ENCODE data around the gene CEP57. TPM values are rescaled to one million over a fixed set of nuclear protein-coding genes. Genes with fewer than 3 reads are reported as not detected.

CEP57 gene
- total RNA-seq, 1 experiment from 2014 or later, result 38.1 TPM

DNA sequence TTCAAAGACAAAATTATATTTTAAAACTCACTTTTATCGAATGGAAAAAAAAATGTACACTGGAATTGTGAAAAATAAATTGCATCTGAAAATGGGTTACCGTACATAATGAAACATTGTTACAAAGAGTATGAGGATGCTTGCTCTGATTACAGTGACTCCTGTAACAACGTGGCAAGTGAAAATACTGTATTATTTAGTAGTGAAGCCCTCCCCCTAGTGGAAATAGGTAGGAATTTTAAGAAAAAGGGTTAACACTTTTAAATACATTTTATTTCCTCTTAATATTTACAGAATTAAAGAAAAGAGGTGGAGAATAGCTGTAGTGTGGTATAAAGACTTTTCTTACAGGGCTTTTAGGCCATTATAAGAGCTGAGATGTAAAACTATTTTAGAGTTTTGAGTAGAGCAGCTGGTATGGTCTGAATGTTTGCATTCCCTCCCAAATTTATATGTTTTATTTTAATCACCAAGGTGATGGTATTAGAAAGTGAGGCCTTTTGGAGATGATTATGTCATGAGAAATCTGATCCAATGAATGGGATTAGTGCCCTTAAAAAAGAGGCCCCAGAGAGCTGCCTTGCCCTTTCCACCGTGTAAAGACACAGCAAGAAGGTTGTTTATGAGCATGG lies 25.9 kb upstream of the CEP57 start:
- Histone ChIP-seq H3K79me2 (ENCODE audit: low read length) (no peaks in the 10 kb centered on the region), H3K9me3 (ENCODE audit: low read length) (no peaks in the 10 kb centered on the region), H3K27me3 (ENCODE audit: low read length) (peaks cover 23% of the 10 kb centered on the region), H3K36me3 (ENCODE audit: low read depth, low read length) (peaks cover 2% of the 10 kb centered on the region; the same call in 1 of the 2 replicates), H3K4me2 (ENCODE audit: low read length) (no peak overlapping the region), H3K4me3 (ENCODE audit: low read length) (no peak overlapping the region), H3K27ac (ENCODE audit: low read length) (no peak overlapping the region), H3K4me1 (ENCODE audit: insufficient read depth, low read length) (no peaks in the 10 kb centered on the region), H4K20me1 (ENCODE audit: low read length) (no peaks in the 10 kb centered on the region), H2AFZ (ENCODE audit: low read length) (no peak overlapping the region), H3F3A (ENCODE audit: low read length, unreplicated experiment) (no peaks in the 10 kb centered on the region), H3K9me2 (replicated peaks; ENCODE audit: low read length) (no peaks in the 10 kb centered on the region), H3K9ac (ENCODE audit: low read length) (no peak overlapping the region)
- no TSS peak for BruUV-seq (replicated peaks)
- peak; percentile 85 for ATAC-seq
- TF ChIP-seq, protein P1, sequence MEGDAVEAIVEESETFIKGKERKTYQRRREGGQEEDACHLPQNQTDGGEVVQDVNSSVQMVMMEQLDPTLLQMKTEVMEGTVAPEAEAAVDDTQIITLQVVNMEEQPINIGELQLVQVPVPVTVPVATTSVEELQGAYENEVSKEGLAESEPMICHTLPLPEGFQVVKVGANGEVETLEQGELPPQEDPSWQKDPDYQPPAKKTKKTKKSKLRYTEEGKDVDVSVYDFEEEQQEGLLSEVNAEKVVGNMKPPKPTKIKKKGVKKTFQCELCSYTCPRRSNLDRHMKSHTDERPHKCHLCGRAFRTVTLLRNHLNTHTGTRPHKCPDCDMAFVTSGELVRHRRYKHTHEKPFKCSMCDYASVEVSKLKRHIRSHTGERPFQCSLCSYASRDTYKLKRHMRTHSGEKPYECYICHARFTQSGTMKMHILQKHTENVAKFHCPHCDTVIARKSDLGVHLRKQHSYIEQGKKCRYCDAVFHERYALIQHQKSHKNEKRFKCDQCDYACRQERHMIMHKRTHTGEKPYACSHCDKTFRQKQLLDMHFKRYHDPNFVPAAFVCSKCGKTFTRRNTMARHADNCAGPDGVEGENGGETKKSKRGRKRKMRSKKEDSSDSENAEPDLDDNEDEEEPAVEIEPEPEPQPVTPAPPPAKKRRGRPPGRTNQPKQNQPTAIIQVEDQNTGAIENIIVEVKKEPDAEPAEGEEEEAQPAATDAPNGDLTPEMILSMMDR (conservative IDR thresholded peaks at IDR 0.05; ENCODE audit: low read depth, low read length), result peak; percentile 86
- no peak for TF ChIP-seq EZH2phosphoT487 (IDR thresholded peaks at IDR 0.05; ENCODE audit: borderline replicate concordance, low read length)
- ChIA-PET CTCF (interaction anchor here (0.6 kb wide), 1 partner anchor 613 kb away, joined by 3 read pairs; no protein-coding TSS in a partner anchor), POLR2A (ENCODE audit: unreplicated experiment) (no interaction called here)
- peak; percentile 76 for DNase-seq
- intact Hi-C loops (cut with micrococcal nuclease), result loop anchor here (1.0 to 10.0 kb wide), 3 partner anchors 612 to 790 kb away; partner anchors contain the start of genes CWC15 and KDM4D

DNA sequence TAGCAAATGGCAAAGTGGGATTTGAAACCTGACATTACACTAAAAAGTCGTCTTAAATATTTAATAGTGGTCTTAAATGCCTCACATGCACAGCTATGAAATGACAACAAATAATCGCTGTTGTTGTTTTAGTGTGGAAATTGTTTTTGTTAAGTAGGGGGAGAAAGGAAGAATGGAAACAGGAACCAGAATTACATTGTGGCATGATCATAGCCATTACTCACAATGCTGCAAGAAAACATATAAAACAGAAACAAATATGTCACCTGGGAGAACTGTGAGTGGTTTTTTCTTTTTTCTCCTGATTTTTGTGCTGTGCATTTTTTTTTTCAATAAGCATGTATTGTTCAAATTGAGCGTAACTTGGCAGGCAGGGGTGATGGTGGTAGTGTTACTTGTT lies 23.6 kb upstream of the CEP57 start:
- H3K79me2 ChIP-seq (ENCODE audit: low read length), result no peaks in the 10 kb centered on the region
- no peaks in the 10 kb centered on the region for H3K9me3 ChIP-seq (ENCODE audit: low read length)
- no peak overlapping the region for H3K4me3 ChIP-seq (ENCODE audit: low read length)
- no peak for DNase-seq
- no peak overlapping the region for H2AFZ ChIP-seq (ENCODE audit: low read length)
- H3K9ac ChIP-seq (ENCODE audit: low read length), result no peak overlapping the region
- POLR2A ChIA-PET (ENCODE audit: unreplicated experiment), result no interaction called here
- intact Hi-C loops (cut with micrococcal nuclease), result loop anchor here (5.0 to 10.0 kb wide), 2 partner anchors 661 to 792 kb away; partner anchors contain the start of genes CWC15 and KDM4D
- peaks cover 6% of the 10 kb centered on the region; the same call in 1 of the 2 replicates for H3K36me3 ChIP-seq (ENCODE audit: low read depth, low read length)
- no peak overlapping the region for H3K4me2 ChIP-seq (ENCODE audit: low read length)
- CTCF ChIA-PET, result no interaction called here
- no peaks in the 10 kb centered on the region for H4K20me1 ChIP-seq (ENCODE audit: low read length)
- H3K27me3 ChIP-seq (ENCODE audit: low read length), result peaks cover 2% of the 10 kb centered on the region; the same call in 1 of the 2 replicates
- H3F3A ChIP-seq (ENCODE audit: low read length, unreplicated experiment), result no peaks in the 10 kb centered on the region
- no peak for ATAC-seq
- BruUV-seq (replicated peaks), result no TSS peak
- H3K9me2 ChIP-seq (replicated peaks; ENCODE audit: low read length), result no peaks in the 10 kb centered on the region
- no peak for TF ChIP-seq EZH2 (IDR thresholded peaks at IDR 0.05; ENCODE audit: low read length, unreplicated experiment)
- TF ChIP-seq, protein P1 (conservative IDR thresholded peaks at IDR 0.05; ENCODE audit: low read depth, low read length), result no peak
- TF ChIP-seq EZH2phosphoT487 (IDR thresholded peaks at IDR 0.05; ENCODE audit: borderline replicate concordance, low read length), result no peak
- no peaks in the 10 kb centered on the region for H3K4me1 ChIP-seq (ENCODE audit: insufficient read depth, low read length)
- no peak overlapping the region for H3K27ac ChIP-seq (ENCODE audit: low read length)

DNA sequence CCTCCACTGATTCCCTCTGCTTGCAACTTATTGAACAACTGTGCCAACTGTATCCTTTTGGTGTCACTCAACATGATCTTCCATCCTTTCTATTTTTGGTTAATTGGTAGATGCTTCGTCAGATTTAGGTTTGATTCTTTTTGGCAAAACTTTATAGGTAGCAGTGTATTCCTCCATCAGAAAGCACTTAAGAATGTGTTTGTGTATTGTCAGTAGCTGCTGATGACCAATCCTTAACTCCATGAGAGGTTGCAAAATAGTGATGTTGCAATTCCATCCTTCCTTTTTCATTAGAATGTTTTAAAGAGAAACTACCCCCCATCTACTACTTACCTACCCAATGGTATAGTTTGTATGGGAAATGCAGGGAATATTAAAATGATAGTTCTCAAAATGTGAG lies 22.8 kb upstream of the CEP57 start:
- no peak overlapping the region for H2AFZ ChIP-seq (ENCODE audit: low read length)
- H3K9ac ChIP-seq (ENCODE audit: low read length), result no peak overlapping the region
- H3K9me3 ChIP-seq (ENCODE audit: low read length), result no peaks in the 10 kb centered on the region
- intact Hi-C loops (cut with micrococcal nuclease), result loop anchor here (5.0 to 10.0 kb wide), 2 partner anchors 660 to 793 kb away; partner anchors contain the start of genes CWC15 and KDM4D
- no peak overlapping the region for H3K4me2 ChIP-seq (ENCODE audit: low read length)
- no peak overlapping the region for H3K4me3 ChIP-seq (ENCODE audit: low read length)
- H3K4me1 ChIP-seq (ENCODE audit: insufficient read depth, low read length), result no peaks in the 10 kb centered on the region
- no peaks in the 10 kb centered on the region for H3F3A ChIP-seq (ENCODE audit: low read length, unreplicated experiment)
- POLR2A ChIA-PET (ENCODE audit: unreplicated experiment), result no interaction called here
- CTCF ChIA-PET, result interaction anchor here (0.7 kb wide), 1 partner anchor 62 kb away, joined by 4 read pairs; no protein-coding TSS in a partner anchor
- H3K36me3 ChIP-seq (ENCODE audit: low read depth, low read length), result peaks cover 11% of the 10 kb centered on the region; the same call in 1 of the 2 replicates
- no peaks in the 10 kb centered on the region for H3K9me2 ChIP-seq (replicated peaks; ENCODE audit: low read length)
- H4K20me1 ChIP-seq (ENCODE audit: low read length), result no peaks in the 10 kb centered on the region
- ATAC-seq (no peak), DNase-seq (peak; percentile 25)
- TF ChIP-seq EZH2phosphoT487 (IDR thresholded peaks at IDR 0.05; ENCODE audit: borderline replicate concordance, low read length) (no peak), EZH2 (IDR thresholded peaks at IDR 0.05; ENCODE audit: low read length, unreplicated experiment) (no peak)
- TF ChIP-seq, protein P1 (conservative IDR thresholded peaks at IDR 0.05; ENCODE audit: low read depth, low read length), result no peak
- no TSS peak for BruUV-seq (replicated peaks)
- no peaks in the 10 kb centered on the region for H3K27me3 ChIP-seq (ENCODE audit: low read length)
- no peak overlapping the region for H3K27ac ChIP-seq (ENCODE audit: low read length)
- no peaks in the 10 kb centered on the region for H3K79me2 ChIP-seq (ENCODE audit: low read length)
